Measurements from ENCODE around the gene ECHDC3. TPM values are rescaled to one million over a fixed set of nuclear protein-coding genes. Genes with fewer than 3 reads are reported as not detected.

The ECHDC3 gene
- total RNA-seq, 2 experiments from 2014 or later = not detected

GRCh38 chr10:11700539-11700938 lies 41.6 kb upstream of the ECHDC3 start:
- POLR2A ChIA-PET = interaction anchor here (0.6 kb wide), 1 partner anchor 26 kb away, joined by 3 read pairs; no protein-coding TSS in a partner anchor
- H3K27ac ChIP-seq (ENCODE audit: low read depth, low read length, poor library complexity, severe bottlenecking) = no peak overlapping the region
- no peak for DNase-seq (ENCODE audit: low spot score)
- BruUV-seq (replicated peaks) = no TSS peak
- H2AFZ ChIP-seq (ENCODE audit: low read length) = no peak overlapping the region
- H3K4me2 ChIP-seq (ENCODE audit: low read length) = no peak overlapping the region
- H3K4me3 ChIP-seq (ENCODE audit: low read depth, low read length, poor library complexity, severe bottlenecking) = no peak overlapping the region
- H3K79me2 ChIP-seq (ENCODE audit: insufficient read depth, low read depth, low read length) = no peaks in the 10 kb centered on the region
- H4K20me1 ChIP-seq (ENCODE audit: insufficient read depth, low read length) = no peaks in the 10 kb centered on the region
- no peaks in the 10 kb centered on the region for H3K36me3 ChIP-seq (ENCODE audit: insufficient read depth, low read length)
- no peaks in the 10 kb centered on the region for H3K9me2 ChIP-seq (ENCODE audit: insufficient read depth, low read length)
- CTCF ChIA-PET (ENCODE audit: unreplicated experiment) = no interaction called here
- TF ChIP-seq, protein P1, sequence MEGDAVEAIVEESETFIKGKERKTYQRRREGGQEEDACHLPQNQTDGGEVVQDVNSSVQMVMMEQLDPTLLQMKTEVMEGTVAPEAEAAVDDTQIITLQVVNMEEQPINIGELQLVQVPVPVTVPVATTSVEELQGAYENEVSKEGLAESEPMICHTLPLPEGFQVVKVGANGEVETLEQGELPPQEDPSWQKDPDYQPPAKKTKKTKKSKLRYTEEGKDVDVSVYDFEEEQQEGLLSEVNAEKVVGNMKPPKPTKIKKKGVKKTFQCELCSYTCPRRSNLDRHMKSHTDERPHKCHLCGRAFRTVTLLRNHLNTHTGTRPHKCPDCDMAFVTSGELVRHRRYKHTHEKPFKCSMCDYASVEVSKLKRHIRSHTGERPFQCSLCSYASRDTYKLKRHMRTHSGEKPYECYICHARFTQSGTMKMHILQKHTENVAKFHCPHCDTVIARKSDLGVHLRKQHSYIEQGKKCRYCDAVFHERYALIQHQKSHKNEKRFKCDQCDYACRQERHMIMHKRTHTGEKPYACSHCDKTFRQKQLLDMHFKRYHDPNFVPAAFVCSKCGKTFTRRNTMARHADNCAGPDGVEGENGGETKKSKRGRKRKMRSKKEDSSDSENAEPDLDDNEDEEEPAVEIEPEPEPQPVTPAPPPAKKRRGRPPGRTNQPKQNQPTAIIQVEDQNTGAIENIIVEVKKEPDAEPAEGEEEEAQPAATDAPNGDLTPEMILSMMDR (conservative IDR thresholded peaks at IDR 0.05; ENCODE audit: low read length) = no peak
- no peak for TF ChIP-seq EZH2phosphoT487 (IDR thresholded peaks at IDR 0.05; ENCODE audit: borderline replicate concordance, low read depth, low read length)
- intact Hi-C loops (cut with micrococcal nuclease; ENCODE audit: unreplicated experiment) = no loop called here
- no peaks in the 10 kb centered on the region for H3K9me3 ChIP-seq (ENCODE audit: low read length)
- H3K4me1 ChIP-seq (ENCODE audit: insufficient read depth, low read length, poor library complexity, severe bottlenecking) = peaks cover 22% of the 10 kb centered on the region

GRCh38 chr10:11701451-11702095 lies 40.6 kb upstream of the ECHDC3 start:
- no peaks in the 10 kb centered on the region for H3K36me3 ChIP-seq (ENCODE audit: insufficient read depth, low read length)
- H4K20me1 ChIP-seq (ENCODE audit: insufficient read depth, low read length) = no peaks in the 10 kb centered on the region
- POLR2A ChIA-PET = interaction anchor here (0.6 to 1.1 kb wide), 2 partner anchors 16 to 20 kb away, joined by 3 to 5 read pairs; no protein-coding TSS in a partner anchor
- no peaks in the 10 kb centered on the region for H3K79me2 ChIP-seq (ENCODE audit: insufficient read depth, low read depth, low read length)
- peaks cover 17% of the 10 kb centered on the region for H3K4me1 ChIP-seq (ENCODE audit: insufficient read depth, low read length, poor library complexity, severe bottlenecking)
- no peak overlapping the region for H2AFZ ChIP-seq (ENCODE audit: low read length)
- no peak overlapping the region for H3K4me2 ChIP-seq (ENCODE audit: low read length)
- DNase-seq (ENCODE audit: low spot score) = no peak
- intact Hi-C loops (cut with micrococcal nuclease; ENCODE audit: unreplicated experiment) = no loop called here
- BruUV-seq (replicated peaks) = no TSS peak
- CTCF ChIA-PET (ENCODE audit: unreplicated experiment) = no interaction called here
- no peaks in the 10 kb centered on the region for H3K9me2 ChIP-seq (ENCODE audit: insufficient read depth, low read length)
- TF ChIP-seq, protein P1 (conservative IDR thresholded peaks at IDR 0.05; ENCODE audit: low read length) = no peak
- no peak for TF ChIP-seq EZH2phosphoT487 (IDR thresholded peaks at IDR 0.05; ENCODE audit: borderline replicate concordance, low read depth, low read length)
- H3K9me3 ChIP-seq (ENCODE audit: low read length) = no peaks in the 10 kb centered on the region
- no peak overlapping the region for H3K27ac ChIP-seq (ENCODE audit: low read depth, low read length, poor library complexity, severe bottlenecking)
- no peak overlapping the region for H3K4me3 ChIP-seq (ENCODE audit: low read depth, low read length, poor library complexity, severe bottlenecking)

GRCh38 chr10:11702264-11702663 lies 39.9 kb upstream of the ECHDC3 start:
- Histone ChIP-seq H4K20me1 (ENCODE audit: insufficient read depth, low read length) (no peaks in the 10 kb centered on the region), H3K27ac (ENCODE audit: low read depth, low read length, poor library complexity, severe bottlenecking) (no peak overlapping the region), H3K36me3 (ENCODE audit: insufficient read depth, low read length) (no peaks in the 10 kb centered on the region), H3K4me1 (ENCODE audit: insufficient read depth, low read length, poor library complexity, severe bottlenecking) (peaks cover 17% of the 10 kb centered on the region), H3K9me3 (ENCODE audit: low read length) (no peaks in the 10 kb centered on the region), H2AFZ (ENCODE audit: low read length) (no peak overlapping the region), H3K4me3 (ENCODE audit: low read depth, low read length, poor library complexity, severe bottlenecking) (no peak overlapping the region), H3K4me2 (ENCODE audit: low read length) (no peak overlapping the region), H3K79me2 (ENCODE audit: insufficient read depth, low read depth, low read length) (no peaks in the 10 kb centered on the region), H3K9me2 (ENCODE audit: insufficient read depth, low read length) (no peaks in the 10 kb centered on the region)
- no TSS peak for BruUV-seq (replicated peaks)
- ChIA-PET POLR2A (interaction anchor here (0.6 kb wide), 1 partner anchor 16 kb away, joined by 5 read pairs; no protein-coding TSS in a partner anchor), CTCF (ENCODE audit: unreplicated experiment) (no interaction called here)
- intact Hi-C loops (cut with micrococcal nuclease; ENCODE audit: unreplicated experiment) = no loop called here
- TF ChIP-seq EZH2phosphoT487 (IDR thresholded peaks at IDR 0.05; ENCODE audit: borderline replicate concordance, low read depth, low read length) = no peak
- TF ChIP-seq, protein P1 (conservative IDR thresholded peaks at IDR 0.05; ENCODE audit: low read length) = no peak
- no peak for DNase-seq (ENCODE audit: low spot score)
